ENCODE measurements around the gene SEPTIN7. TPM values are rescaled to one million over a fixed set of nuclear protein-coding genes. Genes with fewer than 3 reads are reported as not detected.

Gene SEPTIN7
- total RNA-seq, 1 experiment from 2014 or later, result 295 TPM

- intact Hi-C loops (cut with micrococcal nuclease; ENCODE audit: unreplicated experiment), result no loop called here
- POLR2A ChIA-PET (ENCODE audit: low non-redundant PET), result no interaction called here
Observed at GRCh38 chr7:35820858-35821257, 20.0 kb downstream of the SEPTIN7 start.

DNA sequence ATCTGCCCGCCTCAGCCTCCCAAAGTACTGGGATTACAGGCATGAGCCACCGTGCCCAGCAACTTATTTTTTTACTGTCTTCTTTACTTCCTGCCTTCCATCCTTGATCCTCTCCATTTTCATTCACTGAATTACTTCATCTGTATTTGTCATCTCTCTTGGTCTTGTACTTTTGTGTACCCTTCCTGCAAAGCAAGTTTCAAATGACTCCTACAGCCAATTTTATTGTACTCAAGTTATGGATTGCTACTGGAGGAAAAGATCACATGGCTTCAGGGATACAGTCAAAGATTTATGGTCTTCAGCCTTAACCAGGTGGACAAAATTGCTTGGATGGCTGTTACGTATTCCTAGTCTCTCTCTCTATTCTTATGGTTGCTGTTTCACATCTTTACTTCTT, 22.6 kb downstream of the SEPTIN7 start:
- H3K4me3 ChIP-seq (ENCODE audit: low read depth, low read length, poor library complexity, severe bottlenecking), result no peak overlapping the region
- H3K4me1 ChIP-seq (ENCODE audit: insufficient read depth, low read length, poor library complexity, severe bottlenecking), result peaks cover 44% of the 10 kb centered on the region
- TF ChIP-seq, protein P1, sequence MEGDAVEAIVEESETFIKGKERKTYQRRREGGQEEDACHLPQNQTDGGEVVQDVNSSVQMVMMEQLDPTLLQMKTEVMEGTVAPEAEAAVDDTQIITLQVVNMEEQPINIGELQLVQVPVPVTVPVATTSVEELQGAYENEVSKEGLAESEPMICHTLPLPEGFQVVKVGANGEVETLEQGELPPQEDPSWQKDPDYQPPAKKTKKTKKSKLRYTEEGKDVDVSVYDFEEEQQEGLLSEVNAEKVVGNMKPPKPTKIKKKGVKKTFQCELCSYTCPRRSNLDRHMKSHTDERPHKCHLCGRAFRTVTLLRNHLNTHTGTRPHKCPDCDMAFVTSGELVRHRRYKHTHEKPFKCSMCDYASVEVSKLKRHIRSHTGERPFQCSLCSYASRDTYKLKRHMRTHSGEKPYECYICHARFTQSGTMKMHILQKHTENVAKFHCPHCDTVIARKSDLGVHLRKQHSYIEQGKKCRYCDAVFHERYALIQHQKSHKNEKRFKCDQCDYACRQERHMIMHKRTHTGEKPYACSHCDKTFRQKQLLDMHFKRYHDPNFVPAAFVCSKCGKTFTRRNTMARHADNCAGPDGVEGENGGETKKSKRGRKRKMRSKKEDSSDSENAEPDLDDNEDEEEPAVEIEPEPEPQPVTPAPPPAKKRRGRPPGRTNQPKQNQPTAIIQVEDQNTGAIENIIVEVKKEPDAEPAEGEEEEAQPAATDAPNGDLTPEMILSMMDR (conservative IDR thresholded peaks at IDR 0.05; ENCODE audit: low read depth, low read length), result no peak
- no peak for TF ChIP-seq EZH2 (IDR thresholded peaks at IDR 0.05; ENCODE audit: borderline replicate concordance, low read depth, low read length, poor library complexity, severe bottlenecking)
- POLR2A ChIA-PET (ENCODE audit: low non-redundant PET), result no interaction called here
- intact Hi-C loops (cut with micrococcal nuclease; ENCODE audit: unreplicated experiment), result no loop called here
- no peaks in the 10 kb centered on the region for H3K27me3 ChIP-seq (replicated peaks; ENCODE audit: insufficient read depth, low read depth, low read length, poor library complexity)
- BruUV-seq (replicated peaks), result no TSS peak
- H3K9me3 ChIP-seq (ENCODE audit: low read depth, low read length, poor library complexity, severe bottlenecking), result peaks cover 10% of the 10 kb centered on the region
- peaks cover 5% of the 10 kb centered on the region for H3K36me3 ChIP-seq (ENCODE audit: insufficient read depth, low read length, poor library complexity, severe bottlenecking)
- H3K27ac ChIP-seq (ENCODE audit: low read depth, low read length, poor library complexity, severe bottlenecking), result no peak overlapping the region
- CTCF ChIA-PET, result interaction anchor here (1.0 kb wide), 1 partner anchor 23 kb away, joined by 3 read pairs; the partner anchor contains the start of gene SEPTIN7
- no peak for DNase-seq (ENCODE audit: low spot score)

More at GRCh38 chr7:35820858-35821257, 20.0 kb downstream of the SEPTIN7 start:
- Histone ChIP-seq H3K9me3 (ENCODE audit: low read depth, low read length, poor library complexity, severe bottlenecking) (peaks cover 10% of the 10 kb centered on the region), H3K4me3 (ENCODE audit: low read depth, low read length, poor library complexity, severe bottlenecking) (no peak overlapping the region), H3K27me3 (replicated peaks; ENCODE audit: insufficient read depth, low read depth, low read length, poor library complexity) (no peaks in the 10 kb centered on the region), H3K4me1 (ENCODE audit: insufficient read depth, low read length, poor library complexity, severe bottlenecking) (peaks cover 21% of the 10 kb centered on the region), H3K36me3 (ENCODE audit: insufficient read depth, low read length, poor library complexity, severe bottlenecking) (peaks cover 5% of the 10 kb centered on the region), H3K27ac (ENCODE audit: low read depth, low read length, poor library complexity, severe bottlenecking) (no peak overlapping the region)
- no TSS peak for BruUV-seq (replicated peaks)
- CTCF ChIA-PET, result no interaction called here
- no peak for TF ChIP-seq EZH2 (IDR thresholded peaks at IDR 0.05; ENCODE audit: borderline replicate concordance, low read depth, low read length, poor library complexity, severe bottlenecking)
- TF ChIP-seq, protein P1 (conservative IDR thresholded peaks at IDR 0.05; ENCODE audit: low read depth, low read length), result no peak
- DNase-seq (ENCODE audit: low spot score), result no peak

GRCh38 chr7:35825974-35826373, 25.1 kb downstream of the SEPTIN7 start:
- TF ChIP-seq, protein P1 (conservative IDR thresholded peaks at IDR 0.05; ENCODE audit: low read depth, low read length), result no peak
- TF ChIP-seq EZH2 (IDR thresholded peaks at IDR 0.05; ENCODE audit: borderline replicate concordance, low read depth, low read length, poor library complexity, severe bottlenecking), result no peak
- no peak overlapping the region for H3K4me3 ChIP-seq (ENCODE audit: low read depth, low read length, poor library complexity, severe bottlenecking)
- intact Hi-C loops (cut with micrococcal nuclease; ENCODE audit: unreplicated experiment), result no loop called here
- ChIA-PET POLR2A (ENCODE audit: low non-redundant PET) (no interaction called here), CTCF (no interaction called here)
- H3K4me1 ChIP-seq (ENCODE audit: insufficient read depth, low read length, poor library complexity, severe bottlenecking), result peaks cover 62% of the 10 kb centered on the region
- H3K36me3 ChIP-seq (ENCODE audit: insufficient read depth, low read length, poor library complexity, severe bottlenecking), result peaks cover 5% of the 10 kb centered on the region
- no peak for DNase-seq (ENCODE audit: low spot score)
- H3K27me3 ChIP-seq (replicated peaks; ENCODE audit: insufficient read depth, low read depth, low read length, poor library complexity), result no peaks in the 10 kb centered on the region
- H3K9me3 ChIP-seq (ENCODE audit: low read depth, low read length, poor library complexity, severe bottlenecking), result peaks cover 6% of the 10 kb centered on the region
- BruUV-seq (replicated peaks), result no TSS peak
- H3K27ac ChIP-seq (ENCODE audit: low read depth, low read length, poor library complexity, severe bottlenecking), result no peak overlapping the region

Measured in A673 (cell line).